CMK (cell line): ENCODE measurements around the gene KNOP1.

ENCODE experiments used
- DNase-seq: peaks from one replicate; pipeline ENCODE4 v3.0.0-alpha.2; 2010; ENCODE audit warnings: low read depth

Gene KNOP1

DNA sequence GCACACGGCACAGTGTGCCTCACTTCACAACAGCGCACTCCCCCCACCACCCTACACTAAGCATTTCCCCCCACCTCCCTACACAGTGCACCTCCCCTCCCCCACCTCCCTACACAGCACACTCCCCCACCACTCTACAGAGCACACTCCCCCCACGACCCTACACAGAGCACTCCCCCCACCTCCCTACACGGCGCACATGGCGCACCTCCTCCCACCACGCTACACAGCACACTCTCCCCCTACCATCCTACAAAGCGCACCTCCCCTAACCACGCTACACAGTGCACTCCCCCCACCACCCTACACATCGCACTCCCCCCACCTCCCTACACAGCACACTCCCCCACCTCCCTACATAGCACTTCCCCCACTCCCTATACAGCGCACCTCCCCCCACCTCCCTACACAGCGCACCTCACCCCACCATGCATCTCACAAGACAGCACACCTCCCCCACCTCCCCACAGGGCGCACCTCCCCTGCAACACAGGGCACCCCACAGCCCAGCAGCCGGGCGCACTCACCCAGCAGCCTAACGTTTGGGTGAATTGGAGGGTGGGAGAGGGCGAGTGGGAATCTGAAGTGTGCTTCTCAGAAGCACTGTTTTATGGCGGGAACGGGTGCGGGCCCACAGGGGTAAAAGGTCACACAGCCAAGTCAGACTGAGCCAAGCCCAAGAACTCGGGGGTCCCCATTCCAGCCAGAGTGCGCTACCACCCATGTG lies 10.3 kb downstream of the KNOP1 start:
- no peak for DNase-seq

DNA sequence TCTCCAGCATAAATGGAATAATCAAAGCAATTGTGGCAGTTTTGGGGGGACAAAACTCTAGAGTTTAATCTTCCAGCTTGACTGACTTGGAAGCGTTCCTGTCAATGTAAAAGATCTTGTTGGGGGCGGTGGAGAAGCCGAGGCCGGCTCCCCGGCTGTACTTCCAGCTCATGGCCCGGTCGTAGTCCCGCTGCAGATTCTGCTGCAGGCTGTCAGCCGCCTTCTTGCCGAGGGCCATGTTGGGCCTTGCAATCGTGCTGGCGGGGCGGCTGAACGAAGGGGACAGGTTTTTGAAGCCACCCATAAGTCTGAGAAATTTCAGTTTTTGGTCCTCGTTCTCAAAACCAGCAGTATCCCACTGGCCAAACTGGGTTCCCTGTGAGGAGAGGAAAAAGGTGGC lies 11.2 kb downstream of the KNOP1 start:
- DNase-seq = no peak

DNA sequence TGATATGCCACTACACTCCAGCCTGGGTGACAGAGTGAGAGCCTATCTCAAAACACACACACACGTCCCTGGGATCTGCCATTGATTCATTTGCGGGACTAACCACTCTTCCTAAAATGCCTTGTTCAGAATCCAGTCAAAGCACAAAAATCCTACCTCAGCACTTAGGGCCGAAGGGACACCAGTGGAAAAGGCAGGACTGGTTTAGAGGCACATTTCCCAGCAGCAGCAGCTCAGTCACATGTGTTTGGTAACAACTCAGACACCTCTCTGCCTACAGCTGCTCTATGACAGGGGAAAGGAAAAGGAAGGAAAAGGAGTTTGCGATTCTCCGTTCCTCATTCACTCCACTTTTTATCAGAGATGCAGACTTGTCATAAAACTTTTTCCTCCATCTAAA lies 12.2 kb downstream of the KNOP1 start:
- DNase-seq = no peak

DNA sequence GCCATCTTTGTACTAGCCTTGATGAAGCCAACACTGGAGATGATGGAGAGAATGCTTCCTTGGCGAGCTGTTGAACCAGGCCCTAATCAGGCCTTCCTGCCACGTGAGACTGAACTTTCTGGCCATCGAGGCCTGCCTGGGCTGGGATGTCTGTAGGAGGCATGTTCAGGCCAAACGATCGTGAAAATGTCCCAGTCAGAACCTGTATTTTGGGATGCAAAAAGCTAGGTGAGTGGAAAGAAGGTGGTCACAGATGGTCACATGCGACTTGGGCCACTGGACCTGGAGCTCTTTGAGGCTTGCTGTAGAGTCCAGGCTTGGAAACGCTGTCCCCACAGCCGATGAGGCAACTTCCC lies 12.9 kb downstream of the KNOP1 start:
- DNase-seq = no peak

DNA sequence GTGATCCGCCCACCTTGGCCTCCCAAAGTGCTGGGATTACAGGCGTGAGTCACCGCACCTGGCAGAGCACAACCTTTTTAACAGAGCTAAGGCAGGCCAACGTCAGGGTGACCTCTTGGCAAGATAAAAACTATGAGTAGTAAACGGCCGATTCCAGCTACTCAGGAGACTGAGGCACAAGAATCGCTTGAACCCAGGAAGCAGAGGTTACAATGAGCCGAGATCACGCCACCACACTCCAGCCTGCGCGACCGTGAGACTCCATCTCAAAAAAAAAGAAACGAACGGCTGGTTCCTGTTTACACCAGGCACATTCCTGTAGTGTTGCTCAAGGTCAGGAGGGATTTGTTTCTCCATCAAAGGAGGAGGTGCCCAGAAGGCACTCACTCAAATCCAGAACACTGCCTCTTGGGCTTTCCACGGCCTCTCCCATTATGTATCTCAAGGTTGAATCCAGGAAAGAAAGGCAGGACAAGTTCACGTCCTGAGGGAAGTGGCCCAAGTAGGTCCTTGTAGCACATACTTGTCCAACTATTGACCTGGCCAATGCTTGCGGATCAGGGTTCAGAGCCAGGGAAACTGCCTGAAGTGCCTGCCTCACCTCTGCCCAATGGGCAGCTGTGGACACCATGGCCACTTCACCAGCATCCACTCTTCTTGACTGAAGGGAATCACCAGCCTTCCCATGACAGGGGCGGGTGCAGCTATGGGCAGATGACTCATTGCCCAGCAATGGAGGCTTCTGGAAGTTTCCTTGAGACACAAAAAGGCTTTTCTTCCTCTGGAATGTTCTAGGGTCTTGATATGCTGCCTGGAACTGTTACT lies 13.5 kb downstream of the KNOP1 start:
- no peak for DNase-seq

DNA sequence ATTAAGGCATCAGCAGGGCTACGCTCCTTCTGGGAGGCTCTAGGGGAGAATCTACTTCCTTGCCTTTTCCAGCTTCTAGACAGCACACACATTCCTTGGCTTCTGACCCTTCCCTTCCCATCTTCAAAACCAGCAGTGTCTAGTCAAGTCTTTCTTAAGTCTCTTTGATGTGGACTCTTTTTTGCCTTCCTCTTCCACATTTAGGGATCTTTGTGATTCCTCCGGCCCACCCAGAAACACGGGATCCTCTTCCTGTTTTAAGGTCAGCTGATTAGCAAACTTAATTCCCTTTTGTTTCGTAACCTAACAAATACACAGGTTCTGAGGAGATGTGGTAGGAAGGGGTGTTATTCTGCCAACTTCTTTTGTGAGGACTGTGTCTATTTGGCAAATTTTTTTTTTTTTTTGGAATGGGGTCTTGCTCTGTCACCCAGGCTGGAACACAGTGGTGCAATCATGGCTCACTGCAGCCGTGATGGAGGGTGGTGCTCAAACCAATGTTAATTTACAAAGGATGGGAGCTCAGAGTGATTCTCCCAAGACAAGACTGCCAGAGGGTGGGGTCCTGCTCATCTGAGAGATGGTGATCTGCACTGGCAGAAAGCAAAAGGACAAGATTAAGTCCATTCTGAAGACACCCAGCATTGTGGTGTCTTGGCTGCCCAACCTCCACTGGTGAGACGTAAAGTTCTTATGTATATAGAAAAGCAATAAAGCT lies 14.7 kb downstream of the KNOP1 start:
- DNase-seq = no peak

DNA sequence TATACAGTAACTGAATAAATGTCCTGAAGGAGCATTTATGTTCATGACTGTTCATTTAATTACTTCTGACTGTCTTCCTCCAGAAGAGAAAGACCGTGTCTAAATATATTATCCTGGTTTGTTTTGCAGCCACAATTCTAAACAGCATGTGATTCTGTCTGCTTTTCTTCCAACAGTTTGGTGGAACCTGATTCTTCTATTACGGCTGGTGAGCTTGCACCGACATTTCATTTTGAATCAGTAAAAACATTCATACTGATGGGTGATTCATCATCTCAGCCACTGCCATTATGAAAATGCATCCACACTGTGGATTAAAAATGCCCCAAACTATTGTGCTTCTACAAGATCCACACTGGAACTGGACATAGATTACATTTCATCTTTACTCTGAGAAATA lies 16.9 kb downstream of the KNOP1 start:
- DNase-seq = no peak

DNA sequence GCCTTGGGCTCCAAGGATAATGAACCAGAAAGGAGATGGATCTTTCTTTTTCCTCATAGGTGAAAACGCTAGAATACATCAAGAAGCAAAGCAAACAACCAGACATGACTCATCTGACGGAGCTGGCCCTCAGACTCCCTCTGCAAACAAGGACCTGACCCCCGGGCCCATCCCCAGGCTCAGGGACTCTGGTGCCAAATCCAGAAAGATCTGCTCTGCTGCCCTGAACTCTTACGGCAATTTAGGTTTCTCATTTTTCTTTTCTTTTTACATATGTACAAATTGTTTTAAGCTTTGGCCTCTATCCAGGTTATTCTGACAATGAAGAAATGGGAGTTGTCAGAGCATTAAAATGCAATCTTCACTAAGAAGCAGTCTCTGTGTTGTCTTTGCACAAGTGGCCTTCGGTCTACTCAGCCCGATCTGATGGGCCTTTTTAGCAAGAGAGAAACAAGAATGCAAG lies 17.7 kb downstream of the KNOP1 start:
- DNase-seq = no peak

DNA sequence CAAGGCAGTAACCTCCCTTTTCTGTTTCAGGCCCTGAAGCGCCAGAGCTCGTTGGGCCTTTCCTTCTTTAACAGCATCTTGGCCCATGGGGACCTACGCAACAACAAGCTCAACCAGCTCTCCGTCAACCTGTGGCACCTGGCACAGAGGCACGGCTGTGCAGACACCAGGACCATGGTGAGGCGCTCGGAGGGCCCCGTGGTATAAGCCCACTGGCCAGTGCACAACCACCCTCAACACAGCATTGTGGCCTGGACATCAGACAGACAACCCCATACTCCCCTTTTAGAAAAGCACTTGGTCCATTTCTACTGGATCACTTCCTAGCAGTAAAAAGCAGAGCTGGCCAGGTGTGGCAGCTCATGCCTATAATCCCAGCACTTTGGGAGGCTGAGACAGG lies 18.6 kb downstream of the KNOP1 start:
- no peak for DNase-seq

DNA sequence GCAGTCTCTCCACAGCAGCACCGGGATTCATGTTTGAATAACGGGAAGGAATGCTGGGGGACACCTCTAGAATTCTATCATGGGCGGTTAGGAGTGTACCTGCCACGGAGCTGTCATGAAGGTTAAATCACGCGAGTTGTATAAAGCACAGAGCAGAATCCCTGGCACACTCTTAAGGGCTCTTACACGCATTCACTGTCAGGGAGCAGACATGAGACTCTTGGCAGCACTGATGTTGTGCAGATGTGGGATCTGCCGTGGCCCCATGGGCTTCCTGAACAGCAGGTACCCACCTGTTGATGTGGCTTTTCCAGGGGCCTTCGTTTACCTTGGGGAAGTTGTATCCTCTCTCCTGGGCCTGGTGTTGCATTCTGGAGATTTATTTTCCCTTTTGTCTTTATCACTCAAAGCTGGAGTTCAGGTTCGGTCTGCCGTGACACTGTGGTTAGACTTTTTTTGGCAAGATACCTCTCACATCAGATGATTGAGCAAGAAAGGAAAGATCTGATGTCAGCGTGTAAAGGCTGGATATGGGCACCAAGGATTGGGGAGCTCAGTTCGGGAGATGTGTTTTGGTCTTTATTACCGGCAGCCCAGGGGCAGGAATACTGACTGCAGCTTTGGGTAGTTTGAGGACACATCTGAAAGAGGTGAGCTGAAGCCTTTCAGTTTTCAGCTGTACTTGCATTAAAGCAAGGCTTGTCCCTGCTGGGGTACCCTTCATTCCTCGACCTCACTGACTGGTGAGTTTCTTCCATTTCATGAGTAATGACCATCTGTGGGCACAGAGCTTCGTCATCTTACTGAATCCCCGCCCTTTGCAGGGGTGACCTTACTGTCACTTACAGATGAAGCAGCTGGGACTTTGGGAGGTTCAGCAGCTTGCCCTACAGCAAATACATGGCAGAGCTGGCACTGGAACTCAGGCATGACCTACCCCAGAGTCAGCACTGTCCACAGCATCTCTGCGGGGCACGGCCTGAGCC lies 19.3 kb downstream of the KNOP1 start:
- no peak for DNase-seq

DNA sequence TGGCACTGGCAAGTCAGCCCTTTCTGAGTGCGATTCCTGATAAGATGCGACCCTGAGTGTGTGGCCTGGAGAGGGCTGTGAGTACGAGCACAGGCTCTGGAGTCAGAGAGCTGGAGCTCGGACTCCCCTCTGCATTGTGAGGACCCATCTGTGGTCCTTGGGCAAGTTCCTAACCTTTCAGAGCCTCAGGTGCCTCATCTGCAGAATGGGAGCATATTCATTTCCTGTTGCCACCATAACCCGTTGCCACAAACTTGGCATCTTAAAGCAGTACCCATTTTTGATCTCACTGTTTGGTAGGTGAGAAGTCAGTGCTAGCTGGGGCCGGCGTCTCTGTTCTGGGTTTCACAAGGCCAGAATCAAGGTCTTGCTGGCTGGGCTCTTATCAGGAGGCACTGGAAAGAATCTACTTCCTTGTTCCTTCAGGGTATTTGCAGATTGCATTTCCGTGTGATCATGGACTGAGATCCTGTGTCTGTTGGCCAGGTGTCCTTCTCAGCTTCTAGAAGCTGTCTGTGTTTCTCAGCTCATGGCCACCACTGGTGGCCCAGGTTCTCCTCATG lies 20.2 kb downstream of the KNOP1 start:
- DNase-seq = no peak

DNA sequence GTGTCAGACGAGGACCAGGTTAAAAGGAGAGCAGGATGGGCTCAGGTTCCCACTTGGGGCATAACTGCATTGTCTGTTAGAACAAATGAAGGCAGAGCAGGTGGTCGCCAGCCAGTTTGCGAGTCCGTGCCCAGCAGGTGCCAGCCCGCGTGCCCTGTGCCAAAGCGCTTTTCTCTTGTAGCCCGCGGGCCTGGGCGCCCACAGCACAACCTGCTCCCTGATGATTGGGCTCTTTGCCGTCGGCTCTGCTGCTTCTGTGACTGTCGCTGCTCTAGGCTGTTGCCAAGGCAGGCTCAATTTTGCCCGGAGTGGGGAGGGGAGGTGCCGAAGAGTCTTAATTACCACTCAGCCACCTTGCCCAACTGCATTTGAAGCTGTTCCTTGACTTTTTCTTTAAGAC lies 21.1 kb downstream of the KNOP1 start:
- DNase-seq = no peak

DNA sequence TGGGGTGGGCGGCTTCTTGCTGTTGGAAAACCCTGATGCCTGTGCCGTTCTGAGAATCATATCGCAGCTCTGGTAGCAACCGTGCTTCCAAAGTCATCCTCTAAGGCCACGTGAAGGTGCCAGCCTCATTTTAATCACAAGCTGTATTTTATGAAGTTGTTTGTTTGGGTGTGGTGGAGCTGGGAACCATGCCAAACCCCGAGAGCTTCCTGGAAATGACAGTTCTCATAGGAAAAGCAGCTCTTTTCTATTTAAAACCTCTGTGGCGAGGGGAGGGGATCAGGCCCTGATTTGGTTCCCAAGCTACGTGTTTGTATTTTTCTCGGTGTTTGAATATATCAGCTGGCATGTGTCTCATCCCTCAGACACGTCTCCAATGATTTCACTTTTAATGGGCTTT lies 21.7 kb downstream of the KNOP1 start:
- DNase-seq = no peak

DNA sequence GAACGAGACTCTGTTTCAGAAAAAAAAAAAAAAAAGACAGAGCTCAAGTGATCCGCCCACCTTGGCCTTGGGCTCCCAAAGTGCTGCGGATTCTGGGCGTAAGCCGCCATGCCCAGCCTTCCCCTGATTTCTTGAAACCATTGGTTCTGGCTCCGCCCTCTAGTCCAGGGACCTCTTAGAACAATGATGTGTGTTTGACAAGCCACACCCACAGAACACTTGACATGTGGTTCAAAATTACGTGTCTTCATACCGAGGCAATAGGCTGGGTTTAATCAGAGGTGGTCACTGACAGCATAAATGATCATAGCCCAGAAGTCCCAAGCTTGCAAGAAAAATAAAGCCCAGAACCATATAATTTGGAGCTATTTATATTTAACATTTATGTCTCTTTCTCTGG lies 23.0 kb downstream of the KNOP1 start:
- no peak for DNase-seq

DNA sequence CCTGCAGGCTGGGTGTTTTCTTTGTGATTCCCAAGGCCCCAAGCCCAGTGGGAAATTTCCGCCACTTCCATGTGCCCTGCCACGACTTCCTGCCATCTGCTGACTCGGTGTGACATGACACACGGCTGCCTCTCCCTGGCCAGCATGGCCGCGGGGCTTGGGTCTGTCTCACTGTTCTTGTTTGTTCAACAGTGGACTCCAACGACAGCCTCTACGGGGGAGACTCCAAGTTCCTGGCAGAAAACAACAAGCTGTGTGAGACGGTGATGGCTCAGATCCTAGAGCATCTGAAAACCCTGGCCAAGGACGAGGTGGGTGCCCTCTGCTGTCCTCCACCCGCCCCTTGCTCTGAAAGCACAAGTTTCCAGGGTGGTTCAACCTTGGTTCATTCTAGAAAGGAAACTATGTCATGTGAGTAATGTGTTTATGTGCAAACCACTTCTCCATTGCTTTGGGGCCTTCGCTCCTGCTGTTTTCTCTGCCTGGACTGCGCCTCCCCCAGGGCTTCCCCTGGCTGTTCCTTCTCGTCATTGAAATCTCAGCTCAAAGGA lies 26.8 kb downstream of the KNOP1 start:
- DNase-seq = no peak

DNA sequence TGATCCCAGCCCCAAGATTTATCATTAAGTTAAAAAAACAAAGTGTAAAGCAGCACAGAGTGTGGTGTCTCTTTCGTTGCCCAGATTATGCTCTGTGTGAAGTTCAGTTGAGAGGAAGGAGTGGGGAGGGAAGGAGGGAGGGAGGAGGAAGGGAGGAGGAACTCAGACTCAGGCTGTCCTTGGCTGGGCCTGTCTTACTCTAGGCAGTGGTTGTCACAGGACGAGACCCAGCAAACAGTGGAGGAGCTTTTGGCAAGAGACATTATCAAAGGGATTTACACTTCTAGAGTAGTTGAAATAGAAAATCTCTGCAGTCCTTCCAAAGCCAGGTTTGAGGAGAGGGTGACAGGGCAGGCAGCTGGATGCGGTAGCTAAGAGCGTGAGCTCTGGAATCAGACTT lies 27.8 kb downstream of the KNOP1 start:
- DNase-seq = no peak

DNA sequence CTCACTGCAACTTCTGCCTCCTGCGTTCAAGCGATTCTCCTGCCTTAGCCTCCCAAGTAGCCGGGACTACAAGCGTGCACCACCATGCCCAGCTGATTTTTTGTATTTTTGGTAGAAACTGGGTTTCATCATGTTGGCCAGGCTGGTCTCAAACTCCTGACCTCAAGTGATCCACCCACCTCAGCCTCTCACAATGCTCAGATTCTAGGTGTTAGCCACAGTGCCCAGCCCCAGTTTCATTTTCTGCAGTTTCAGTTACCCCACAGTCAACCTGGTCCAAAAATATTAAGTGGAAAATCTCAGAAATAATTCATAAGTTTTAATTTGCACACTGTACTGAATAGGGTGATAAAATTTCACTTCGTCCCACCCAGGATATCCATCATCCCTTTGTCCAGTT lies 28.7 kb downstream of the KNOP1 start:
- DNase-seq = no peak

DNA sequence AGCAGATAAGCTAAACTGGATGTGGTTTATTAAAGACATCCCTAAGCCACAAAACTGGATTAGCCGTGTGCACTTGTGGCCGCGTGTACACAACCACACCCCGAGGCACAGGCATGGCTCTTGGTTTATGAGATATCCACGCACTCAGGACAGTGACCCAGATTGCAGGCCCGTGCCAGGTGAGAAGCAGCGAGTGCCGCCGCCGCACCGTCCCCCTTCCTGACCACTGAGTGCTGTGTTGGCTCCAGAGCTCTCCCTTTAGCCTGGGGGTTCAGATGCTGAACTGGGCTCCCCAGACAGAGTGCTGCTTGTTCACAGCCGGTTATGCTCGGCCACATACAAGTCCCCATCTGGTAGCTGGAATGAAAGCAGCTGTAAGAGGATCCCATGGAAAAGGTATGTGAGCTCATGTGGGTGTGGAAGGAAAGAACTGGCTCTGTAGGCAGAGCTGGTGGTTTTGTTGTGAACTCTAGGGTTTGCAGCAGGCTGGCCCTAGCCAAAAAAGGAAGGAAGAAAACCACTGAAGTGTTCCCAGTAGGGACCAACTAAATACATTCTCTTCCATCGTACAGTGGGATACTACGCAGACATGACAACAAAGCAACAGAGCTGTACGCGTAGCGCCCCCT lies 29.5 kb downstream of the KNOP1 start:
- no peak for DNase-seq

DNA sequence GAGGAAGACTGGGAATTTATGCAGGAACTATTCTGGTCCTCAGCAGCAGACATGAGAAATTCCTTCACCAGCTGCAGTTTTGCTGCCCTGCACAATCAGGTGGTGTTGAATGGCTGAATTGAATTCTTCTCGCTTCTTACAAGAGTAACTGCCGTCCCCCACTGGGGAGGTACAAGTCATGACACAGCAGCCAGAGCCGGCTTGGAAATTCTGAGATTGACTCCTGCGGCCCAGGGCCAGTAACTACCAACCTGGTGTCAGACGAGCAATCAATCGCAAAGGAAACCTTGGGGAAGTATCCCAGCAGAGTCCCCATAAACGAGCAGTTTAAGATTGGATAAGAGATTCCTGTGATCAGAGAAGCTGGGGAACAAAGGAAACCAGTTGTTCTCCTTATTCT lies 30.7 kb downstream of the KNOP1 start:
- DNase-seq = no peak

DNA sequence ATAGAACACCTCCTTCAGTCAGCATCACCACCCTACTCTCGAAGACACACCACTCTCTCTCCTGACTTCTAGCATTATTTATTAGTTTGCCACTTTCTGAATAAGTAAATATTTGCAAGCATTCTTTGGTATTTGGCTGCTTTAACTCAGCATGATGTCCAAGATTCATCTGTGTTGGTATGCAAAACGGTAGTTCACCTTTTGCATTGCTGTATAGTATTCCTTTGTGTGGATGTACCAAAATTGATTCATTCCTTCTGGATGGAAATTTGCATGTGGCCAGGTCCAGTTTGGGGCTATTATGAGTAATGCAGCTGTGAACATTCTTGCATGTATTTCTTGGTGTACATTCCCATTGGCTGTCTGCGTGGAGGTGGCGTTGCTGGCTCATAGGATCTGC lies 32.9 kb downstream of the KNOP1 start:
- DNase-seq = no peak
